SK-N-SH (cell line): Measurements from ENCODE around the gene OCA2. TPM values are rescaled to one million over a fixed set of nuclear protein-coding genes. Genes with fewer than 3 reads are reported as not detected.

Experiments used
- CTCF ChIA-PET: fragments of 300-600, 350-600 bp; formaldehyde crosslinking; extraction: SDS; loops from one replicate; lab custom pipeline; 2021; lab: Yijun Ruan, JAX
- POLR2A ChIA-PET: fragments of 350-600 bp; sonication (Branson Sonifier 250); formaldehyde crosslinking; extraction: SDS; loops from one replicate; lab custom pipeline; 2020; ENCODE audit warnings: antibody characterized with exemption, inconsistent platforms; lab: Yijun Ruan, JAX
- DNase-seq: peaks from one replicate; pipeline ENCODE4 v3.0.0; 2012
- H2AFZ ChIP-seq: fragments of 200-600 bp; sonication (generic); 2 replicates; pipeline ENCODE4 v1.8.1; 2016; ENCODE audit warnings: antibody characterized with exemption, mild to moderate bottlenecking, low read depth
- H3F3A ChIP-seq: fragments of 200-600 bp; sonication (generic); replicated peaks from 2 replicates; pipeline ENCODE3; 2016; ENCODE audit warnings: antibody characterized with exemption, mild to moderate bottlenecking; ENCODE audit not compliant: insufficient read depth
- H3K27ac ChIP-seq, 2 experiments: fragments of 200-500 bp in 1 of 2; fragments of 200-600 bp in 1 of 2; sonication (Bioruptor generic) in 1 of 2; sonication (generic), shearing (Covaris generic) in 1 of 2; 2 replicates each; pipeline versions ENCODE4 v1.5.1 to v1.6.1; 2014 to 2016; ENCODE audit warnings: low read depth in 2 of 2, inconsistent platforms in 1 of 2, low read length in 1 of 2, mild to moderate bottlenecking in 1 of 2, mixed read lengths in 1 of 2
- H3K27me3 ChIP-seq: fragments of 200-600 bp; sonication (generic), shearing (Covaris generic); 2 replicates; pipeline ENCODE4 v1.6.1; 2016; ENCODE audit warnings: mixed run types; ENCODE audit not compliant: insufficient read depth
- H3K36me3 ChIP-seq, 2 experiments: fragments of 200-500 bp in 1 of 2; fragments of 200-600 bp in 1 of 2; sonication (Bioruptor generic) in 1 of 2; sonication (generic) in 1 of 2; replicated peaks in 1 of 2; 2 replicates each; pipeline versions ENCODE3 to v1.5.1; 2014 to 2016; ENCODE audit warnings: low read length in 1 of 2, mild to moderate bottlenecking in 1 of 2; ENCODE audit not compliant: insufficient read depth in 2 of 2, control insufficient read depth in 1 of 2
- H3K4me1 ChIP-seq, 2 experiments: fragments of 200-500 bp in 1 of 2; fragments of 200-600 bp in 1 of 2; sonication (Bioruptor generic) in 1 of 2; sonication (generic), shearing (Covaris generic) in 1 of 2; 2 replicates each; pipeline versions ENCODE4 v1.5.1 to v1.6.1; 2014 to 2016; ENCODE audit warnings: low read depth in 1 of 2, low read length in 1 of 2, mixed run types in 1 of 2; ENCODE audit not compliant: insufficient read depth in 2 of 2, control insufficient read depth in 1 of 2
- H3K4me2 ChIP-seq: fragments of 200-600 bp; sonication (generic), shearing (Covaris generic); 2 replicates; pipeline ENCODE4 v1.6.1; 2017; ENCODE audit warnings: mixed run types
- H3K4me3 ChIP-seq, 2 experiments: fragments of 200-500 bp in 1 of 2; fragments of 200-600 bp in 1 of 2; sonication (Bioruptor generic) in 1 of 2; sonication (generic), shearing (Covaris generic) in 1 of 2; 2 replicates each; pipeline versions ENCODE4 v1.5.1 to v1.8.1; 2014 to 2016; ENCODE audit warnings: low read depth in 2 of 2, inconsistent platforms in 1 of 2, low read length in 1 of 2, mild to moderate bottlenecking in 1 of 2, mixed read lengths in 1 of 2, moderate library complexity in 1 of 2
- H3K79me2 ChIP-seq: fragments of 200-600 bp; sonication (generic); 2 replicates; pipeline ENCODE4 v1.8.1; 2017; ENCODE audit warnings: mild to moderate bottlenecking; ENCODE audit not compliant: insufficient read depth
- H3K9ac ChIP-seq: fragments of 200-600 bp; sonication (generic); 2 replicates; pipeline ENCODE4 v1.6.1; 2017; ENCODE audit warnings: mixed run types
- H3K9me2 ChIP-seq: fragments of 200-600 bp; sonication (generic); 2 replicates; pipeline ENCODE4 v1.6.1; 2017; ENCODE audit warnings: mixed run types
- H3K9me3 ChIP-seq: fragments of 200-600 bp; sonication (generic); 2 replicates; pipeline ENCODE4 v1.6.1; 2017; ENCODE audit warnings: mixed run types, mild to moderate bottlenecking, moderate library complexity
- H4K20me1 ChIP-seq: fragments of 200-600 bp; sonication (generic); 2 replicates; pipeline ENCODE4 v1.6.1; 2017; ENCODE audit warnings: mild to moderate bottlenecking, mixed run types; ENCODE audit not compliant: insufficient read depth
- CTCF ChIP-seq: fragments of 200-600 bp; sonication (generic); IDR thresholded peaks from 2 replicates; pipeline ENCODE4 v1.6.1; 2017; ENCODE audit warnings: antibody characterized with exemption, mild to moderate bottlenecking, moderate library complexity
- FOSL2 ChIP-seq: IDR thresholded peaks from 2 replicates; pipeline ENCODE4 v1.4.0; 2012; ENCODE audit warnings: low read depth, mild to moderate bottlenecking, moderate library complexity, borderline replicate concordance
- GABPA ChIP-seq: IDR thresholded peaks from 2 replicates; pipeline ENCODE4 v1.4.0; 2012; ENCODE audit warnings: low read depth, mild to moderate bottlenecking
- MXI1 ChIP-seq: IDR thresholded peaks from 2 replicates; pipeline ENCODE4 v1.6.1; 2012; ENCODE audit warnings: mild to moderate bottlenecking, low read depth, low read length, improper control_type of control experiment
- RAD21 ChIP-seq: IDR thresholded peaks from 2 replicates; pipeline ENCODE4 v1.6.1; 2012; ENCODE audit warnings: mild to moderate bottlenecking, low read length
- RCOR1 ChIP-seq: fragments of 150-350 bp; IDR thresholded peaks from 2 replicates; pipeline ENCODE4 v1.6.1; 2017; ENCODE audit warnings: antibody characterized with exemption, low read length
- SMC3 ChIP-seq: IDR thresholded peaks from 2 replicates; pipeline ENCODE4 v1.6.1; 2012; ENCODE audit warnings: low read depth, low read length, improper control_type of control experiment
- TEAD4 ChIP-seq: IDR thresholded peaks from 2 replicates; pipeline ENCODE4 v1.4.0; 2012; ENCODE audit warnings: mild to moderate bottlenecking, borderline replicate concordance; ENCODE audit not compliant: insufficient read depth
- USF2 ChIP-seq: fragments of 150-350 bp; IDR thresholded peaks from 2 replicates; pipeline ENCODE4 v1.6.1; 2017; ENCODE audit warnings: antibody characterized with exemption, low read length, low read depth, borderline replicate concordance
- YY1 ChIP-seq: IDR thresholded peaks from 2 replicates; pipeline ENCODE4 v1.4.0; 2012; ENCODE audit warnings: low read depth, mild to moderate bottlenecking
- WGBS: methylation state at CpG from one replicate; pipeline ENCODE4 v1.1.6; 2017; ENCODE audit warnings: low lambda C conversion rate; 5-methylcytosine and 5-hydroxymethylcytosine counted together
- polyA plus RNA-seq, 3 experiments: library from polyadenylated mRNA; depleted of rRNA; stranded (reverse); fragments of >200 nt; gene quantifications; 2 replicates each; pipeline ENCODE4 v1.2.3, GENCODE V29; 2012

Gene OCA2
- polyA plus RNA-seq, 1 of the 3 experiments (the other 2 are of a cell fraction), result 0.16 TPM

GRCh38 chr15:28127036-28127435 lies 27.9 kb upstream of the OCA2 start:
- H3K27me3 ChIP-seq, result no peaks in the 10 kb centered on the region
- H3K4me3 ChIP-seq, result no peak overlapping the region
- H2AFZ ChIP-seq, result no peak overlapping the region
- CTCF ChIA-PET, result interaction anchor here (0.9 to 2.8 kb wide), 11 partner anchors 10 to 1237 kb away, joined by 3 to 23 read pairs (median 7); partner anchors contain the start of gene OCA2
- peaks cover 7% of the 10 kb centered on the region for H3F3A ChIP-seq
- WGBS, result 87% methylated on average over 11 of the region's 11 CpGs
- TF ChIP-seq TEAD4, result no peak
- no peak for TF ChIP-seq MXI1
- TF ChIP-seq USF2, result no peak
- TF ChIP-seq, all 33 proteins: peak for 0
- Histone ChIP-seq H3K9me3 (no peaks in the 10 kb centered on the region), H3K4me2 (no peak overlapping the region), H3K9me2 (no peaks in the 10 kb centered on the region), H3K9ac (no peak overlapping the region), H3K4me1 (peaks cover 0 to 2% of the 10 kb centered on the region in 2 experiments; a peak in 2 of 4 replicates), H3K27ac (no peak overlapping the region), H3K79me2 (no peaks in the 10 kb centered on the region), H4K20me1 (no peaks in the 10 kb centered on the region), H3K36me3 (peaks cover 8 to 45% of the 10 kb centered on the region in 2 experiments)
- POLR2A ChIA-PET, result no interaction called here
- DNase-seq, result no peak

GRCh38 chr15:28125673-28126651 lies 26.8 kb upstream of the OCA2 start:
- no peaks in the 10 kb centered on the region; a peak in 1 of 4 replicates for H3K4me1 ChIP-seq
- no peak overlapping the region for H3K27ac ChIP-seq
- no peak overlapping the region for H3K4me3 ChIP-seq
- no peak overlapping the region for H2AFZ ChIP-seq
- H3K9me3 ChIP-seq, result no peaks in the 10 kb centered on the region
- H3K36me3 ChIP-seq, result peaks cover 8 to 38% of the 10 kb centered on the region in 2 experiments
- ChIA-PET CTCF (interaction anchor here (0.6 to 4.0 kb wide), 40 partner anchors 8 to 1239 kb away, joined by 3 to 44 read pairs (median 4); partner anchors contain the start of gene OCA2), POLR2A (no interaction called here)
- no peaks in the 10 kb centered on the region for H3K9me2 ChIP-seq
- no peak overlapping the region for H3K4me2 ChIP-seq
- 63% methylated on average over 17 of the region's 17 CpGs for WGBS
- DNase-seq, result peak; percentile 61
- no peak overlapping the region for H3K9ac ChIP-seq
- H4K20me1 ChIP-seq, result no peaks in the 10 kb centered on the region
- TF ChIP-seq FOSL2 (no peak), SMC3 (peak; percentile 28; the same call in 1 of the 2 replicates), CTCF (peak; percentile 83), USF2 (no peak), RCOR1 (no peak), GABPA (no peak), YY1 (no peak), RAD21 (peak; percentile 62)
- H3K27me3 ChIP-seq, result no peaks in the 10 kb centered on the region
- H3K79me2 ChIP-seq, result no peaks in the 10 kb centered on the region
- H3F3A ChIP-seq, result no peaks in the 10 kb centered on the region
